T1000 (cell line): Measurements from ENCODE around the gene MYO18A.

ENCODE experiments used
- DNase-seq: peaks from one replicate; lab custom pipeline; 2025; ENCODE audit warnings: mixed read lengths; lab: John Stamatoyannopoulos, UW

Gene MYO18A

DNA sequence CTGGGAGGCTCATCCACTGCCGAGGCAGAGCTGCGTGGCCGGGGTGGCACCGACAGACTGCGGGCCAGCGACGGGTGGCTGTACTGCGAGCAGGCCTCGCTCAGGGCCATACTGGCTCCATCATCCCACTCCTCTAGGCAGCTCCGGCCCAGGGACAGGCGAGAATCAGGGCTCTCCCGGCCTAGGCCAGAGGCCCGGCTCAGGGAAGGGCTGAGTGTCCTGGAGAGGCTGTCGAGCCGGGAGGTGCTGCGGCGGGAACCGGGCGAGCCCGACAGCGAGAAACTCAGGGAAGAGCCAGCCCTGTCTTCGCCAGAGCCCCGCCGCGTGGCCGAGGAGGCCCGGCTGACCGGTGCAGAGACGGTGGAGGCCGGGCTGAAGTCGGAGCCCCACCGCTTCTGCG, 99.9 kb downstream of the MYO18A start:
- no peak for DNase-seq

DNA sequence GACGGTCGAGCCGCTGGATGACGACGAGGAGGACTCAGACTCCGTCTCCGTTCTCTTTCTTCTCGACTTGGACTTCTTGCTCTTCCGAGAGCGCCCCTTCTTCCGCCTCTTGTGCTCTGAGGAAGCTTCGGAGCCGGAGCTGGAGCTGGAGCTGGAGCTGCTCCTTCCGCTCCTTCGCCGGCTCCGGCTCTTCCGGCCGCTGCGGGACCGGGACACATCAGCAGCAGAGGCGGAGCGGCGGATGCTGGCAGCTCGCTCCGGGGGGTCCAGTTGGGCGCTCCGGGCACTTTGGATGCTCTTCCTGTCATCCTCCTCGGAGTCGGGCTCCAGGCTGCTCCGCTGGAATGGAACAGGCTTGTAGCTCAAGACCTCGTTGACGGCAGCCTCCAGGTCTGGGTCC, 100.3 kb downstream of the MYO18A start:
- no peak for DNase-seq

DNA sequence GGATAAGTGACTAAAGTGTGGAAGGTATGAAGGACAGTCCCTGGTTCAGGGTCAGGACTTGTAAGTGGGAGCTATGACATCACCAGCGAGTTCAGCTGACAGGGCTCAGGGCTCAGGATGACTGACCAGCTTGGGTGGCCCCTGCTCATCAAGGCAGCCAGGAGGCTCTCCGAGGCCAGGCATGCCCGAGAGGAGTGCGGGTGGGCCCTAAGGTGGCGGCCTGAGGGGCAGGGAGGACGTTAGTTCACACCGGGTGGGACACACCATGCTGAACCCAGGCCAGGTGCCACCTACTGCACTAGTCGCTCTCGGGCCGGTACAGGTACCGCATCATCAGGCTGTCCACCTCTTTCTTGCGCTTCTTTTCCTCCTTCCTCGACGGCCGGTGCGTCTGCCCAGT, 100.8 kb downstream of the MYO18A start:
- DNase-seq = no peak

DNA sequence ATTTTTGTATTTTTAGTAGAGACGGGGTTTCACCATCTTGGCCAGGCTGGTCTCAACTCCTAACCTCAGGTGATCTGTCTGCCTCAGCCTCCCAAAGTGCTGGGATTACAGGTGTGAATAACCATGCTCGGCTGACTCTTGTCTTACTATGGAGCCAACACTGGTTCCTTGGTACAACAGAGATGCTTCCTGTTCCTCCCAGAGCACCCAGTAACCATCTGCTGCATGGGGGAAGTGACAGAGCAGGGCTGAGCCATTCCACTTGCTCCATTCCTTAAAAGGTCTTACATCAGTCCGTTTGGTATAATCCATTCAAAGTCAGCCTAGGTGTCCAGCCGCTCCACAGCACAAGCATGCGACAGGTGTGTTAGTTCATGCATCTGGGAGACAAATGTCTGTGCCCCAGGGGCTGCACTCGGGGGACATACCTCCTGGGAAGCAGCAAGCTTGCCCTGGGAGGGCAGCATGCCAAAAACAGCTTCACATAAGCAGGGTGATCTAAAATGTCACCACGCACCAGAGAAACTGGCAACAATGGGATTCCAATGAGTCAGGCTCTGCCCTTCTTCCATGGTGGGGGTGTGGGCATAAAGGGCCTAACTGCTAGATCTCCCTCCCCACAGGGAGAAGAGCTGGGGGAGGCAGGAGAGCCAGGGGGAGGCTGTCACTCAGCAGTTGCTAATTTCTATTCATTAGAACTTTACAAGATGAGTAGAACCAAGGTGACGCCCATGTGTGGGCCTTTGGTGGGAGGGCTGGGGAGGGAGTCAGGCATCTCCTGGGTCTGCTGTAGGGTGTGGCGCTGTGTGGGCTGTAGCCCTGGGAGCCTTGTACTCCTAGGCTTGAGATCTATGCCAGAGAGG, 101.8 kb downstream of the MYO18A start:
- no peak for DNase-seq

DNA sequence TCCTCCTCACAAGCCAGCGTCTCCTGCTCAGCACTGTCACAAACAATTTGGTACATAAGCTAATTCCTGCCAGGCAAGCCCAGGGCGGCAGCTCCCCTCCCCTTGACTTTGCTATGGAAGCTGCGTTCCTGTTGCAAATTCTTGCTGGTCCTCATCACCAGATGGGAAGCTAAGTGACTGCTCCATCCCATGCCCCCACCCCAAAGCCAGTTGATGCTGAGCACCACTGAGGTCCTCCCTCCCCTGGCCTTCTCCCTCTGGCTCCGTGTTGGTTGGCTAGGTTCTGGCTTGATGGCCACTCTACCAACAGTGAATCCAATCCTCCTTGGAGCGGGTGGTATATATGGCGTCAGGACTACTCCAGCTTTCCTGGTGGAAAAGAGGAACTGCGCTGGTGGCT, 102.9 kb downstream of the MYO18A start:
- DNase-seq = no peak

DNA sequence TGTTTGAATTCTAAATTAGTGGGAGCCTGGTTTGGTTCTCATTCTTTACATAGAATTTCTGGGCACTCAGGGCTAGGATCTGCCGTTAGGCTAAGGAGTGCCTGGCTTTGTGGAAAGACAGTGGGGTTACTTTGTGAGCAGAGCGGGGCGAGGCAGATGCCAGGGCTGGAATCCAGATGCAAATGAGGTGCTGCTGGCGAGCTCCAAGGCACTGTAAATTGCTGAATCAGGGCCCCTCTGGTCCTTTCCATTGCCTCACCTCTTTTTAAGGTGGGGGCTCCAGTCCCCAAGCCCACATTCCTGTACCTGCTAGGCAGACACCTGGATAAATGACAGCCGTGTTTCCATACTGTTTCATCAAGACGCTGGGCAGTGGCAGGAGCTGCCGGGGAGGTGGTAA, 103.5 kb downstream of the MYO18A start:
- no peak for DNase-seq

DNA sequence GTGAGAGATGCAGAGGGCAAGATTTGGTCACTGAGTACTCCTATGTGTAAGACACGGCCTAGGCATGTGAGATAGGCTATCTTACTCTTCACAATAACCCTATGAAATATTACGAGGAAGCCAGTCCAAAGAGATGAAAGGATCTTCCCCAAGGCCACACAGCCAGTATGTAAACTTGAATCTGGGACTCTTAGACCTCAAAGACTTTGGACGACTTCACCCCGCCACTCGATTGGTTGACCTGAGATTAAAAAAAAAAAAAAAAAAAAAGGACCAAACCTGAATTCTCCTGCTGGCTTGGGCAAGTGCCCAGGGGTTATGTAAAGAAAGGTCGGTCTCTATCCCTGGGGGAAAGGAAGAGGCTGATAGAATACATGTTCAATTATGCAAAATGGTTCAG, 104.1 kb downstream of the MYO18A start:
- DNase-seq = no peak

DNA sequence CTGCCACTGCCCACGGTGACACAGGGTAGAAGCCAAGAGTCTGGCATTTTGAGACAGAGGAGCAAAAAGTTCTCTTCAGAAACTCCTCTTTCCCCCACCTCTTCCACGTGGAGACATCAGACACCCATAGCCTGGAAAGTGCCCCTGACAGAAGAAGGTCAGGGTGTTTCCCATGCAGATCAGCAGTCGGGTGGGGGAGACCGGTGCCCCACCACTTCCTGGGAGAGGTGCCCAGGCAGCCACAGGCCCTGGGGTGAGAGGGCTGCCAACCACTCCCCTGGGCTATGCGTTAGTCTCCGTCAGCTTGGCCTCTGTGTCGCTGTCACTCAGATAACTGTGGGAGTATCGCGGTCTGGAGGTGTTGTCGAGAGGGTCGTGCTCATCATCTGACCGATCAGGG, 105.7 kb downstream of the MYO18A start:
- DNase-seq = no peak

DNA sequence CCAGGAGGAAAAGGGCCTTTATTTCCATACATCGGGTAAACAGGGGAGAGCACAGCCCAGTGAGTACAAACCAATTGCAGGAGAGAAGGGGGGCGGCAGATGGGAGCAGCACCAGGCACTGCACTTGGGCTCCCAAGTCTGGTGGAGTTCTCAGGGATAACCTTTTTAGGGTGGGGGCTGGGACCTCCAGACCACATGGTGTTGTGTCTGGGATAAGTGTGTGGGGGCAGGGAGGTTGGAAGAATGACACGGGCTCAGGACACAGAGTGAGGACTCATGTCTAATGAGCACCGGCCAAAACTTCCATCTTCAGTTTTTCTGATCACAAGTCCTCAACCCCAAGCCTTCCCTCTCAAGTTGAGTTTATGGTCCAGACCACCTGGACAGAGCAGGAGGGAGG, 106.7 kb downstream of the MYO18A start:
- DNase-seq = no peak

DNA sequence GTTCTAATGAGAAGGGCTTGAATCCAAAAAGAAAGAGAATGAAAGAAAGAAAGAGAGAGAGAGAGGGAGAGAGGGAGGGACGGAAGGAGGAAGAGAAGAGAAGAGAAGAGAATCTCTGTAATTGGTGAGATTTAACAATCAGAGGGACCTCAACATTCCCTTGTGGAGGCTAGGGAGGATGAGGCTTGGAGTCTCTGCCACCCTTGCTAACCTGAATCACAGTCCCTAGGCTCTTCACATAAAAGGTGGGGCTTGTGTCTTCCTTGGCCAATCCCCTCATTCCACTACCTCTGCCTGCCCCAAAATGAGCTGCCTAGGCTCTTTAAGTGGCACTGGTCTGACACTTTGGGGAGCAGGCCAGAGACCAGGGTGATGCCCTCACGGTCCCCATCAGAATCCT, 107.2 kb downstream of the MYO18A start:
- DNase-seq = no peak

DNA sequence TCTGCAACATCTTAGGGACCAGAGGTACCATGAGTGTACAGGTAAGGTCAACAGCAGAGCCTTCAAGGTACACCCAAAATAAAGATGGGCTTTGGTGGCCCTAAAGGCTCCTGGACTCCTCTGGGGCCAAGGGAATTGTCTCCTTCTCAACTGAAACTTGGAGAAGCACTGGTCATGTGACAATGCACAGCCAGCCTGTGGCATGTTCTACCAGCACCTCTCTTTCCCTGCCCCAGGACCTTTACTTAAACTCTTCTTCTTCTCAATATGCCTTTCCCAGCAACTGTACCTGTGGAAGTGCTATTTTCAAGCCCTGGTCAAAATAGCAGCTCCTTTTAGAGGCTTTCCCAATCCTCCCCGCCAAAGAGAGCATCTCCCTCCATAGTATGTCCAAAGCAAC, 108.9 kb downstream of the MYO18A start:
- no peak for DNase-seq

DNA sequence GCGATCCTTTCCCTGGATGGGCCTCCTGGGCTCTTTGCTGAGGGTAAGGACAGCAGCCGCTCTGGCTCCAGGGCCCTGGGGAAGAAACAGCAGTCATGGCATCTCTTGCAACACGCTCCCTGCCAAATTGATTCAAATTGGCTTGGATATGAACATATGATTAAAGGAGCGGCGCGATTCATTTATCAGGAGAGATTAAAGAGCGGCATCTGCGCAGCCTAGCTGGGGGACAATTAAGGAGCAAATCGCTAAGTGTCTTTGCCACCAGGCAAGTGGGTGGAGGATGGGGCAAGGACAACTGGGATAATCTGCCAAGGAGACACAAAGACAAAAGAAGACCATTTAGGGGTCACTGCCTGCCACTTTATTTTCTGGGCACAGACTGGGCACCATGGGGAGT, 109.4 kb downstream of the MYO18A start:
- DNase-seq = no peak

DNA sequence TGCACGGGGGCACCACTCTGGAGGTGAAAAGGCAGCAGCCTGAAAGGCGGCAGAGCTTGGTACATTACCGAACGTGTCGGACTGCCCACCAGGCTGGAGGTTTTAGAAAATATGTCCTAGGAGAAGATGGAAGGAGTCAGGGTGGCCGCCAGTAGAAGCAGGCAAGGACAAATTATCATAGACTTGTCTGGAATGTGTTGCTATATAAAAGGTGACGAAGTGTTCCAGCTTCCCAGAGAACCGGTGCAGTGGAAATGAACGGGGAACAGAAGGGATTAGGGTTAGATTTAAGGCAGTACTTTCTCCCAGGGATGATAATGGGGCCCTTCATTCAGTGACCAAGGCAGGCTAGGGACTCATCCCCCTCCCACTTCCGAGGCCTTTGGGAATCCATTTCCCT, 109.9 kb downstream of the MYO18A start:
- no peak for DNase-seq

DNA sequence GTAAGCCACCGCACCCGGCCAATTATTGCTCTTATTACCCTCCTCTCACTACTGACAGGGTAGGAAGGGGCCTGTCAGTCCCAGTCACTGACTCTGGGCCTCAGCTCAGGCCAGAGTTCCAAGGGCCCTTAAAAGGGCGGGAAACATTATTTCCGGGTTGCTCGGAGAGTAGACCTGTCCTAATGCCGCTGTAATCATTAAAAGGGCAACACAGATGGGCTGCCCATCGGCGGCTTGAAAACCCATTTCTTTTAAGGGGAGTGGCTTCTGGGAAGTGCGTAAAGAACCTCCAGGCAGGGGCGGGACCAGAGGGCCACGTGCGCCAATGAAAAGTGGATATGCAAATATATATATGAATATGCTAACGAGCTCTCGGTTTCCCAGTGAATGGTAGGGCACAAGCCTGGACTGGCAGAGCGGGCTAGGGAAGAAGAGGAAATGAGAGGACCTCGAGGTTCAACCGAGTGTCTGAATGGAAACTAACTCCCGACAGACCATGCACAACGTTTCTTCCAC, 110.6 kb downstream of the MYO18A start:
- DNase-seq = no peak

DNA sequence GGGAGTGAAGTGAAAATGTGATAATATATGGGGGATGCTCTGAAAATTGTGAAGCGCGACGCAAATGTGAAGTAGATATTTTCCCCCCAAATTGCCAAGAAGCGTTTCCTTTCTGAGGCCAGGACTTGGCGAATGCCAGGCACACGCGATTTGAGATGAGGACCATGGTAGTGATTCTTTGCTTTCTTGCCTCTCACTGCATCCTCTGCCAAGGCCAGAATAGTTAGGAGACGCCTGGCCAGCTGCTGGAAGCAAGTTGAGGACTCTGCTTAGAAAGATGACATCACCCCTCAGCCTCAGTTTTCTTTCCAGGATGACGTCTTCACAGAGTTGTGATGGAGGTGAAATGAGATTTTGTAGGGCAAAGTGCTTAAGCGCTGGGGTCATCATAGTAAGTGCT, 111.4 kb downstream of the MYO18A start:
- DNase-seq = no peak

DNA sequence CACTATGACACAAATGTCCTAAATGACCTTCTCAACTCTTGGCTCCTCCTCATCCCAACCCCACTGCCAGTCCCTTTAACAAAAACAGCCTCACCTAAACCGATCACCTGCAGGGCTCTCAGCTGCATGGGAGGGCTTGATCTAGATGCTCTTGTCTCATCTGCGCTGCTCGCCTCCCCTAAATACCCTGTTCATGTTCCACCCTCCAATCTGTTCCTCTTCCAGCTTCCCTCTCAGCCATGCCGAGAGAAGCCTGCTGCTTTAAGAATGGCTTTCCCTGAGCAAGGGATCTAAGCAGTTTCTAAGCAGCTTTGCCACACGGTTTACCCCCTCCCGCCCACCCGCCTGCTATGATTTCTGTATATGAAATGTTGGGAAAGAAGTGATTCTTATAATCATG, 113.6 kb downstream of the MYO18A start:
- DNase-seq = no peak

DNA sequence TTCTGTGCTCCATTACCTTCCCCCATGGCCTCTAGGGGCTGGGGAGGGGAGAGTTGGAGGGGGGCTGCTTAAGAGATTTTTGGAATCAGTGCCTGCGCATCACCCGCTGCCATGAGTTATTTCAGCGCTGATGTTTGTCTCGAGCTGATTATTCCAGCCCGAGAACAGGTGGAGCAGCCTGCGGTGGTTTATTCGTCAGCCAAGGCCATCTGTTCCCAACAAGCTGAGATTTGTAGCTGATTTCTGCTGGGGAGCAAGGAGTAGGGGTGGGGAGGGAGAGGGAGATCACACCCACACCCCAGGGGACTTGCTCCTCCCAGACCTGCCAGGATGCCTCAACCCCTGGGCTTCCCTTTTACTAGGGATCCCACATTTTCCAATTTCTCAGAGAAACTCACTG, 114.2 kb downstream of the MYO18A start:
- no peak for DNase-seq

DNA sequence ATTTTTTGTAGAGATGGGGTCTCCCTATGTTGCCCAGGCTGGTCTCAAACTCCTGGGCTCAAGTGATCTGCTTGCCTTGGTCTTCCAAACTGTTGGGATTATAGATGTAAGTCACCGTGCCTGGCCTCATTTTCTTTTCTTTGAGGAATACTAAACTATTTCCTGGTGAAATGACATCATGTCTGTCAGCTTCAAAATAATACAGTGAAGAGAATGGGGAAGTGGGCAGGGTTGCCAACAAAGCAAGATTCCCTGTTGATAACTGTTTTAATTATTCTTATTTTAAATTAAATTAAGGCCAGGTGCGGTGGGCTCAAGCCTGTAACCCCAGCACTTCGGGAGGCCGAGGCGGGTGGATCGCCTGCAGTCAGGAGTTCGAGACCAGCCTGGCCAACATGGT, 116.2 kb downstream of the MYO18A start:
- DNase-seq = no peak

DNA sequence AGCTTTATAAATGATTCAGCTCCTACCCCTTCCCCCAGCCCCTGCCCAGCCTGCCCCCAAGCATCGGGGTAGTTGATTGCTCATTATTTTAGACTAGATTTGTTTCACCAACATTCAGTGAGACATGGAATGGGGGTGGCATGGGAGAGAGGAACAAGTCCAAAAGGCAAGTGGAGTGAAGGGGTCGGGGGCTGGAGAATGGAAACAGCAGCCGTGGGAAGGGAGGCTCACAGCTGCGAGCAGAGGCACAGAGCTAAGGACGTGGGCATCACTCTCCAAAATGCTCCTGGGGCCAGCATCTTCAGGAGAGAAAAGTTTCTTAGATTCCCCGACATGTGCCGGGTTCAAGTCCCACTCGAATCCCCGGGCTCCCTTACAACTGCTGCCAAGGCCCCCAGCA, 118.0 kb downstream of the MYO18A start:
- DNase-seq = no peak

DNA sequence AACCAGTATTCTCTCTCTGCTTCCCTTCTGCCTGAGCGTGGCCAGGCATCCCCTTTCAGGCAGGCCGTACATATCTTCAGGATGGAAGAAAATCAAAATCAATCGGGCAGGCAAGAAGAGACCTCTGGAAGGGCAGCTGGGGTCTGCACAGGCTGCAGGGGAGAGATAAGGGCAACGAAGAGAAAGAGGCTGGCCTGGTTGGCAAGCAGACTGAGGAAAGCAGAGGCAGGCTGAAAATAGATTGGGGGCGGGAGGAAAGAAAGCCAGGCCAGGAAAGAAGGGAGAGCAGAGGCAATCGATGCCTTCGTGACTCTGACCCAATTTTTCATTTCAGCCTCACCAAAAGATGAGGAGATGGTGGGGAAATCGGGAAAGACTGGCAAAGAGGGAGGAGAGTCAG, 119.2 kb downstream of the MYO18A start:
- no peak for DNase-seq

DNA sequence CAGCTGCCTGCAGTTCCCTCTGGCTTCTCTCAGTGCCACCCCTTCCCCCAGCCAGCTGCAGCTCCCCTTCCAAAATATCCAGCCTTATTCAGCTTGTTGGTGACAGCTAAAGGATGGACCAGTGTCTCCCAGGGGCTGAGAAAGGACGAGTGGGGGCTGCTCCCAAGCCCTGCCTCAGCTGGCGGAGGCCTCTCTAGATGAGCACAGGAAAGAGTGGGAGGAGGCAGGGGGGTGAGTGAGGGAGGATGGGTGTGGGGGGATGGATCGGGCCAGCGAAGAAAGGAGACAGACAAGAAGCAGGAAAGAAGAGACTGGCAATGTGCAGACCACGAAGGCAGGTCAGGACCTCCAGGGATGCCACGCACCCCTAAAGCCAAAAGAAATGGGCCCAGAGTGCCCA, 119.7 kb downstream of the MYO18A start:
- DNase-seq = no peak

DNA sequence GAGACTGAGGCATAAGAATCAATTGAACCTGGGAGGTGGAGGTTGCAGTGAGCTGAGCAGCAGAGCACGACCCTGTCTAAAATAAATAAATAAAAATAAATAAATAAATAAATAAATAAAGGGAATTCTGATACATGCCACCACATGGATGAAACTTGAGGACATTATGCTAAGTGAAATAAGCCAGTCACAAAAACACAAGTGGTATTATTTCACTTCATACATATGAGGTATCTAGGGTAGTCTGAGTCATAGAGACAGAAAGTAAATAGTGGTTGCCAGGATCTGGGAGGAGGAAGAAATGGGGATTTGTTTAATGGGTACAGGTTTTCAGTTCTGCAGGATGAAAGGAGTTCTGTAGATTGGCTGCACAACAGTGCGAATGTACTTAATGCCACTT, 120.9 kb downstream of the MYO18A start:
- no peak for DNase-seq

DNA sequence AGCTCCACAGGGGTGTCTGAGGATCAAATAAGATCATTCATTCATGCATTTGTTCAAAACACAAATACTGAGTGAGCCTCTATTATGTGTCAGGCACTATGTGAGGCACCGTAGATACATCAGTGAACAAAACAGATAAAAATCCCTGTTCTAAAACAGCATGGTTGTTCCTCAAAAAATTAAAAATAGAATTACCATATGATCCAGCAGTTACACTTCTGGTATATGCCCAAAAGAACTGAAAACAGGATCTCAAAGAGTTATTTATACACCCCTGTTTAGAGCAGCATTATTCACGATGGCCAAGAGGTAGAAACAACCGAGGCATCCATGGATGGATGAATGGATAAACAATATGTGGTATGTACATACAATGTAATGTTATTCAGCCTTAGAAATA, 121.8 kb downstream of the MYO18A start:
- DNase-seq = no peak

DNA sequence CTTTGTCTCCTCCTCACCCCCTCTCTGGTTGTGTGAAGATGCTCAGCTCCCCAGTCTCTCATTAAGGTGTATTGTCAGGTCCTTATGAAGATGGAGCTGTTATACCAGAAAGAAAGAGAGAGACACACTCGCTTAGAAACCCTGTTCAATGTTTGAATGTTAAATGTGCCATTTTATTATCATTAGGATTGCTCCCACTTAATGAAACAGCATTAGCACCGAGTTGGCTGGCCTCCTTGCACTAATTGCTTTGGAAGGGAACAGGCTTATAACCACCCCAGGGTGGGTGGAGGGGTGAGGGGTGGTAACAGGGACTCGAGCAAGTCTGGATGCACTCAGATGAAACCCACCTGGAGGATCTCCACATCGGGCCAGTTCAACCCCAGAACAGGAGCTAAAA, 122.8 kb downstream of the MYO18A start:
- no peak for DNase-seq
